Epithelial cell of esophagus (primary cell): ENCODE data around the gene GNG12.
A peak's percentile ranks its signal among the peaks of the same experiment; 100 is the strongest.

Experiments used
- DNase-seq: peaks from one replicate; pipeline ENCODE4 v3.0.0; 2010; ENCODE audit warnings: low read depth
- H3K4me3 ChIP-seq: 2 replicates; pipeline ENCODE4 v1.5.1; 2011; ENCODE audit warnings: mild to moderate bottlenecking, low read length, control low read depth
- TF ChIP-seq, protein P1 (sequence below): IDR thresholded peaks from 2 replicates; pipeline ENCODE4 v1.5.1; 2011; ENCODE audit warnings: low read depth, mild to moderate bottlenecking, low read length, control low read depth, inconsistent platforms; ENCODE audit not compliant: insufficient read depth; ENCODE audit errors: missing control alignments

The GNG12 gene

GRCh38 chr1:67827688-67828087, 5.6 kb downstream of the GNG12 start:
- DNase-seq, result no peak
- no peak overlapping the region for H3K4me3 ChIP-seq
- TF ChIP-seq, protein P1, sequence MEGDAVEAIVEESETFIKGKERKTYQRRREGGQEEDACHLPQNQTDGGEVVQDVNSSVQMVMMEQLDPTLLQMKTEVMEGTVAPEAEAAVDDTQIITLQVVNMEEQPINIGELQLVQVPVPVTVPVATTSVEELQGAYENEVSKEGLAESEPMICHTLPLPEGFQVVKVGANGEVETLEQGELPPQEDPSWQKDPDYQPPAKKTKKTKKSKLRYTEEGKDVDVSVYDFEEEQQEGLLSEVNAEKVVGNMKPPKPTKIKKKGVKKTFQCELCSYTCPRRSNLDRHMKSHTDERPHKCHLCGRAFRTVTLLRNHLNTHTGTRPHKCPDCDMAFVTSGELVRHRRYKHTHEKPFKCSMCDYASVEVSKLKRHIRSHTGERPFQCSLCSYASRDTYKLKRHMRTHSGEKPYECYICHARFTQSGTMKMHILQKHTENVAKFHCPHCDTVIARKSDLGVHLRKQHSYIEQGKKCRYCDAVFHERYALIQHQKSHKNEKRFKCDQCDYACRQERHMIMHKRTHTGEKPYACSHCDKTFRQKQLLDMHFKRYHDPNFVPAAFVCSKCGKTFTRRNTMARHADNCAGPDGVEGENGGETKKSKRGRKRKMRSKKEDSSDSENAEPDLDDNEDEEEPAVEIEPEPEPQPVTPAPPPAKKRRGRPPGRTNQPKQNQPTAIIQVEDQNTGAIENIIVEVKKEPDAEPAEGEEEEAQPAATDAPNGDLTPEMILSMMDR, result no peak

DNA sequence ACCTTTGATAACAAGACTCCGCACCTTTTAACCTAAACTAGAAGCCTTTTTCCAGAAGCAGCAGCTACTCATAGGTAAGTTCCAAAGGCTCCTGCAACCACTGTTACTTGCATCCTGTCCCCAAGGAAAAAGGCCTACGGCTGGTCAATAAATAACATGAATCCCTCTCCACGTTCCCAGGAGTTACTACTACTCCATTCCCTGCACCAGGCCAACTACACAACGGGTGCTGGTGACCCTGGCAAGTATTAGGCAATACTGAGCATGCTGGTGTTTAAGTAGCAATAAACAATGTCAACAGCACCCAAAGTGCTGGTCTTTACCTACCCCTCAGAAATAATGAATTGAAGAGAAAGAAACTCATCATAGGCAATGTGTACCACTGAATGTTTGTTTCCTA, 7.7 kb downstream of the GNG12 start:
- no peak overlapping the region for H3K4me3 ChIP-seq
- DNase-seq, result no peak
- TF ChIP-seq, protein P1, result no peak

GRCh38 chr1:67824766-67825165, 8.5 kb downstream of the GNG12 start:
- no peak for DNase-seq
- H3K4me3 ChIP-seq, result no peak overlapping the region
- TF ChIP-seq, protein P1, result no peak

- TF ChIP-seq, protein P1, result no peak
- H3K4me3 ChIP-seq, result no peak overlapping the region
- DNase-seq, result no peak
Observed at GRCh38 chr1:67823615-67824014, 9.7 kb downstream of the GNG12 start.

DNA sequence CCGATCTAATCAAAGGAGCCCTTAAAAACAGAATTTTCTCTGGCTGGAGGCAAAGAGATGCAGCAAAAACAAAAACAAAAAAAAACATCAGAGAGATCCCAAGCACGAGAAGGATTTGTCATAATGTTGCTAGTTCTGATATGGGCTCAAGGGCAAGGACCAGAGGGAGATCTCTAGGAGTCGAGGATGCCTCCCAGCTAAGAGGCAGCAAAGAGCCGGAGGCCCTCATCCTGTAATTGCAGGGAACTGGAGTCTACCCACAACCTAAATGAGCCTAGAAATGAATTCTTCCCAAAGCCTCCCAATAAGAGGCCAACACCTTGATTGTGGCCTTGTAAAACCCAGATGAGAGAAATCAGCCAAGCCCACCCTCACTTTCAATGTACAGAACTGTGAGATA, 12.0 kb downstream of the GNG12 start:
- TF ChIP-seq, protein P1, result no peak
- no peak overlapping the region for H3K4me3 ChIP-seq
- DNase-seq, result no peak

DNA sequence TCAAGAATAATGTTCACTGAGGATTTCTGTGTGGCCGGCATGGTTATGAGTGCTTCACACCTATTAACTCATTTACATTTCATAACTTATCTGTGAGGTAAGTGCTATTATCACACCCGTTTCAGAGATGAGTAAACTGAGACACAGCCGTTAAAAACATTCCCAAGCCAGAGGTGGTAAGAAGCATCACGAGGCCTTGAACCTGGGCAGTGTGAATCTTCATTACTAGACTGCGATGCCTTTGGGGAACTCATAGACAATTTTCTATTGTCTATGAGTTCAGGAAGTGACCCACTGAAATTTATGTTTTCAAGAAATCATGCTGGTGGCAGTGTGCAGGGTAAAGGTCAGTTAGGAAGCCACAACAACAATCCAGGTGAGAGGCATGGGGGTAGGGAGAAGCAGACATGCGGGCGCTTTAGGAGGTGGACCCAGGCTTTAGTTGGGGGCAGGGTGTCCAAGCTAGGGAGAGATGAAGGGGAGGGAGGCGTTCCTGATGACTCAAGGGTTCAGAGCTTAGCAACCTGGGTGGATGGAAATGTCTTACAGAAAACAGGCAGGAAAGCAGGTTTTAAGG, 14.5 kb downstream of the GNG12 start:
- TF ChIP-seq, protein P1, result no peak
- H3K4me3 ChIP-seq, result no peak overlapping the region
- peak; percentile 31 for DNase-seq

DNA sequence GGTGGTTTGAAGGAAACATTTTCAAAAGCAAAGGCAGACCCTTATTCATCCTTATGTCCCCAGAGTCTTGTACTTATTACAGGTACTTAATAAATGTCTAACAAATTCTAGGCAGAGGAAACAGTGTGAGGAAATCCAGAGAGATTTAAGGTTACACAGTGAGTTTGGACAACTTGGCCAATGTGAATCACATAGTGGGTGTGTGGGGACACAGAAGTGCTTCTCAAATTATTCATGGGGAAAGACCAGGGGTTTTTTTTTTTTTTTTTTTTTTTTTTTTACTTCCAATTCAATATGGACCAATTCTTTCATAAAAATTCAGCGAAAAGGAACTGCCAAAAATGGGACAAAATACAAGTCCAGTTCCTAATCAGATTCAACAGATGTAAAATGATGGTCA, 15.1 kb downstream of the GNG12 start:
- TF ChIP-seq, protein P1, result no peak
- H3K4me3 ChIP-seq, result no peak overlapping the region
- DNase-seq, result no peak
